Trophoblast cell (in vitro differentiated cells and primary cell): ENCODE data around the gene REEP6.

Experiments
- DNase-seq, 2 donors: peaks; one replicate each; pipeline ENCODE4 v3.0.0-alpha.2; 2016
- H2AFZ ChIP-seq: 2 replicates; pipeline ENCODE4 v1.6.1; 2013; ENCODE audit warnings: low read length, moderate library complexity, mild to moderate bottlenecking; ENCODE audit not compliant: insufficient read depth, poor library complexity
- H2AK5ac ChIP-seq: 2 replicates; pipeline ENCODE4 v1.6.1; 2013; ENCODE audit warnings: mild to moderate bottlenecking, low read length
- H2BK120ac ChIP-seq: 2 replicates; pipeline ENCODE4 v1.6.1; 2013; ENCODE audit warnings: low read length, mild to moderate bottlenecking, moderate library complexity; ENCODE audit not compliant: insufficient read depth, poor library complexity
- H2BK12ac ChIP-seq: 2 replicates; pipeline ENCODE4 v1.6.1; 2013; ENCODE audit warnings: mild to moderate bottlenecking, low read length, moderate library complexity
- H2BK5ac ChIP-seq: 2 replicates; pipeline ENCODE4 v1.6.1; 2013; ENCODE audit warnings: low read length, low read depth, moderate library complexity, mild to moderate bottlenecking; ENCODE audit not compliant: poor library complexity
- H3K14ac ChIP-seq: 2 replicates; pipeline ENCODE4 v1.6.1; 2013; ENCODE audit warnings: mild to moderate bottlenecking, low read length
- H3K18ac ChIP-seq: 2 replicates; pipeline ENCODE4 v1.6.1; 2013; ENCODE audit warnings: mild to moderate bottlenecking, low read length
- H3K23ac ChIP-seq: 2 replicates; pipeline ENCODE4 v1.6.1; 2013; ENCODE audit warnings: low read length
- H3K27ac ChIP-seq: 2 replicates; pipeline ENCODE4 v1.5.1; 2013; ENCODE audit warnings: low read depth, mild to moderate bottlenecking, inconsistent platforms, low read length, moderate library complexity
- H3K27me3 ChIP-seq: 2 replicates; pipeline ENCODE4 v1.6.1; 2013; ENCODE audit warnings: inconsistent platforms, mild to moderate bottlenecking, low read length, moderate library complexity; ENCODE audit not compliant: insufficient read depth
- H3K36me3 ChIP-seq, 2 experiments: 1 replicate in 1 of 2; 2 replicates in 1 of 2; pipeline ENCODE4 v1.6.1; 2013; ENCODE audit warnings: low read length in 2 of 2, mild to moderate bottlenecking in 2 of 2, moderate library complexity in 1 of 2; ENCODE audit not compliant: insufficient read depth in 2 of 2, control insufficient read depth in 1 of 2
- H3K4ac ChIP-seq: 2 replicates; pipeline ENCODE4 v1.6.1; 2013; ENCODE audit warnings: low read depth, mild to moderate bottlenecking, low read length, moderate library complexity
- H3K4me1 ChIP-seq, 2 experiments: 1 replicate in 1 of 2; 2 replicates in 1 of 2; pipeline ENCODE4 v1.6.1; 2013; ENCODE audit warnings: low read length in 2 of 2, mild to moderate bottlenecking in 2 of 2, moderate library complexity in 1 of 2; ENCODE audit not compliant: insufficient read depth in 2 of 2, control insufficient read depth in 1 of 2
- H3K4me2 ChIP-seq: 2 replicates; pipeline ENCODE4 v1.6.1; 2013; ENCODE audit warnings: inconsistent platforms, mild to moderate bottlenecking, low read length, moderate library complexity
- H3K4me3 ChIP-seq: 2 replicates; pipeline ENCODE4 v1.5.1; 2013; ENCODE audit warnings: mild to moderate bottlenecking, low read depth, low read length, inconsistent platforms
- H3K79me1 ChIP-seq: one replicate; pipeline ENCODE4 v1.6.1; 2013; ENCODE audit warnings: low read length
- H3K79me2 ChIP-seq: 2 replicates; pipeline ENCODE4 v1.6.1; 2013; ENCODE audit warnings: low read length, mild to moderate bottlenecking; ENCODE audit not compliant: control insufficient read depth, insufficient read depth, poor library complexity
- H3K9ac ChIP-seq: 2 replicates; pipeline ENCODE4 v1.6.1; 2013; ENCODE audit warnings: mild to moderate bottlenecking, low read length
- H3K9me3 ChIP-seq: 2 replicates; pipeline ENCODE4 v1.6.1; 2013; ENCODE audit warnings: low read depth, mild to moderate bottlenecking, control low read depth, inconsistent platforms, low read length; ENCODE audit not compliant: insufficient read depth
- H4K12ac ChIP-seq: 2 replicates; pipeline ENCODE4 v1.6.1; 2013; ENCODE audit warnings: low read depth, mild to moderate bottlenecking, low read length, moderate library complexity
- H4K8ac ChIP-seq: 2 replicates; pipeline ENCODE4 v1.6.1; 2013; ENCODE audit warnings: low read depth, mild to moderate bottlenecking, low read length, moderate library complexity
- H4K91ac ChIP-seq: one replicate; pipeline ENCODE4 v1.6.1; 2013; ENCODE audit warnings: low read depth, mild to moderate bottlenecking, low read length, moderate library complexity
- WGBS: extraction: QIAGEN DNeasy Blood & Tissue Kit; methylation state at CpG from one replicate; pipeline ENCODE4 v1.1.7; 2013; ENCODE audit warnings: missing lambda C conversion rate; ENCODE audit not compliant: insufficient read length, insufficient coverage; ENCODE audit errors: extremely low coverage; 5-methylcytosine and 5-hydroxymethylcytosine counted together

REEP6 gene

GRCh38 chr19:1478934-1479707 is 11.9 kb upstream of the REEP6 start, which contains the start of gene C19orf25:
Gene C19orf25, minus strand, starts transcription at chr19:1479215. Its CDS starts 312 bp downstream, at chr19:1478903.
- H2BK120ac ChIP-seq = peak within 1 kb of the TSS; percentile 39
- peak within 1 kb of the TSS; percentile 62 for H2AFZ ChIP-seq
- H3K18ac ChIP-seq = peak within 1 kb of the TSS; percentile 36
- H3K27me3 ChIP-seq = no peaks in the 10 kb centered on the region
- peak within 1 kb of the TSS; percentile 17 for H2AK5ac ChIP-seq
- peaks cover 8% of the 10 kb centered on the region for H3K79me1 ChIP-seq
- peak within 1 kb of the TSS; percentile 19 for H2BK5ac ChIP-seq
- H3K9ac ChIP-seq = peak within 1 kb of the TSS; percentile 55
- DNase-seq = peak; percentile 94 to 96
- peak within 1 kb of the TSS; percentile 68 for H4K91ac ChIP-seq
- peak within 1 kb of the TSS; percentile 97 for H3K4me2 ChIP-seq
- peak within 1 kb of the TSS; percentile 62 for H3K14ac ChIP-seq
- H3K9me3 ChIP-seq = no peaks in the 10 kb centered on the region
- H3K23ac ChIP-seq = no peak within 1 kb of the TSS
- H3K36me3 ChIP-seq = peaks cover 11 to 23% of the 10 kb centered on the region in 2 experiments
- H4K12ac ChIP-seq = peak within 1 kb of the TSS; percentile 45
- WGBS = no CpG with 5 or more reads among the region's 71 CpGs
- peak within 1 kb of the TSS; percentile 82 for H4K8ac ChIP-seq
- H2BK12ac ChIP-seq = no peak within 1 kb of the TSS
- peak within 1 kb of the TSS; percentile 94 for H3K4me3 ChIP-seq
- peaks cover 0 to 4% of the 10 kb centered on the region in 2 experiments for H3K4me1 ChIP-seq
- H3K27ac ChIP-seq = peak within 1 kb of the TSS; percentile 76
- peak within 1 kb of the TSS; percentile 90 for H3K4ac ChIP-seq
- peaks cover 4% of the 10 kb centered on the region for H3K79me2 ChIP-seq

DNA sequence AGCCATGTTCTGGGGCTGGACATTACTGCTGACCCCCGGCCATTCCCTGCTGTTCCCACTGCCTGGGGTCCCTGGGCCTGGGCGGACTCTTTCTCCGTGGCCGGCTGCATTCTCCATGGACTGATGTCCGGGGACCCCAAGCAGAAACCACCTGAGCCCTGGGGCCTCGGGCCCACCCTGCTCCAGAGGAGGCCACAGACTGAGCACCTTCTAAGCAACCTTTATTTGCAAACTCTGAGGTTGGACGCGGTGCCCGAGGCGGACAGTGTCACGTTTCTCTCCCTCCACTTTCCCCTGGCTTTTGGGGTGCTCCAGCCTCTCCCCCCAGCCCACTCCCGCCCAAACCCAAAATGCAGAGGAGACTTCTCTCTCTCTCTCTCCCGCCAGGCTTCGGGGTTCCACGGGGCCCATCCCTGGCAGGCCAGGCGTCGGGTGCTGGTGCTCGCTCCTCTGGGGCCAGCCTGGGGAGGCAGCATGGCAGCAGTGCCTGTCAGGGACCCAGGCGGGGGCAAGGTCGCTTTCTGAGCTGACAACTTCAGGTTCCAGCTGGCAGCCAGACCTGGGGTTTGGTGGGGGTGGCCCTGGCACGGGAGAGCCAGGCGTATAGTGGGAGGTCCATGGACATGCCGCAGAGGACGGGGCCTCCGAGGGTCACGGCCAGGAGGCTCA is 9.6 kb upstream of the REEP6 start:
- no peak overlapping the region for H3K4me3 ChIP-seq
- no CpG with 5 or more reads among the region's 26 CpGs for WGBS
- H3K14ac ChIP-seq = no peak overlapping the region
- no peak overlapping the region for H3K4me2 ChIP-seq
- H3K18ac ChIP-seq = no peak overlapping the region
- no peak overlapping the region for H3K23ac ChIP-seq
- no peak overlapping the region for H4K91ac ChIP-seq
- H2BK5ac ChIP-seq = no peak overlapping the region
- H3K4me1 ChIP-seq = peaks cover 0 to 4% of the 10 kb centered on the region in 2 experiments
- no peak overlapping the region for H3K9ac ChIP-seq
- H3K36me3 ChIP-seq = peaks cover 0 to 4% of the 10 kb centered on the region in 2 experiments
- H3K79me2 ChIP-seq = peaks cover 4% of the 10 kb centered on the region
- H4K12ac ChIP-seq = no peak overlapping the region
- no peak overlapping the region for H4K8ac ChIP-seq
- H3K27me3 ChIP-seq = no peaks in the 10 kb centered on the region
- DNase-seq = no peak
- no peak overlapping the region for H2BK120ac ChIP-seq
- no peak overlapping the region for H3K27ac ChIP-seq
- H2AFZ ChIP-seq = no peak overlapping the region
- H3K9me3 ChIP-seq = no peaks in the 10 kb centered on the region
- H3K4ac ChIP-seq = no peak overlapping the region
- H2AK5ac ChIP-seq = no peak overlapping the region
- no peak overlapping the region for H2BK12ac ChIP-seq
- peaks cover 8% of the 10 kb centered on the region for H3K79me1 ChIP-seq

DNA sequence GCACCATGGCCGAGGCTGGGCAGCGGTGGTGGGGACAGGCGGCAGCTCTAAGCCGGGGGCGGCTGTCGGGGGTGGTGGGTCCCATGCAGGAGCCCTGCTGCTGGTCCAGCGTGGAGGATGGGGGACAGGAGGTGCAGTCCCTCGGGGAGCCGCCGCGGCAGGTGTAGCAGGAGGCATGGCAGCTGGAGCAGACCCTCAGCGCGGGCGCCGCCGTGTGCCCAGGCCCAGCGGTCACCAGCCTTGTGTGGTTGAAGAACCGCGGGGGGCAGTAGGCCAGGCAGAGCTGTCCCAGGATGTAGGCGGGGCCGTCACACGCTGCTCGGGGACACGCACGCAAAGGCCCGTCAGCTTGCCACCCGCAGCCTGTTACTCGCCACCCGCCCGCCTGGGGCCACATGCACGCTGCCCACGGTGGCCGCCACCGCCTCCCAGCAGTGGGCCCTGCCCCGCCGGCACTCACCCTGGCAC is 9.1 kb upstream of the REEP6 start:
- Histone ChIP-seq H3K36me3 (peaks cover 0 to 4% of the 10 kb centered on the region in 2 experiments), H2BK120ac (no peak overlapping the region), H2AK5ac (no peak overlapping the region), H3K27ac (no peak overlapping the region), H3K14ac (no peak overlapping the region), H2AFZ (no peak overlapping the region), H2BK12ac (no peak overlapping the region), H3K79me2 (peaks cover 4% of the 10 kb centered on the region), H3K18ac (no peak overlapping the region), H3K4ac (no peak overlapping the region), H4K12ac (no peak overlapping the region), H3K9ac (no peak overlapping the region), H3K9me3 (peaks cover 4% of the 10 kb centered on the region), H3K27me3 (no peaks in the 10 kb centered on the region), H3K4me2 (no peak overlapping the region), H4K8ac (no peak overlapping the region), H3K4me1 (peaks cover 0 to 4% of the 10 kb centered on the region in 2 experiments), H3K79me1 (peaks cover 8% of the 10 kb centered on the region), H3K4me3 (no peak overlapping the region), H3K23ac (no peak overlapping the region), H4K91ac (no peak overlapping the region), H2BK5ac (no peak overlapping the region)
- DNase-seq = no peak
- WGBS = no CpG with 5 or more reads among the region's 36 CpGs

DNA sequence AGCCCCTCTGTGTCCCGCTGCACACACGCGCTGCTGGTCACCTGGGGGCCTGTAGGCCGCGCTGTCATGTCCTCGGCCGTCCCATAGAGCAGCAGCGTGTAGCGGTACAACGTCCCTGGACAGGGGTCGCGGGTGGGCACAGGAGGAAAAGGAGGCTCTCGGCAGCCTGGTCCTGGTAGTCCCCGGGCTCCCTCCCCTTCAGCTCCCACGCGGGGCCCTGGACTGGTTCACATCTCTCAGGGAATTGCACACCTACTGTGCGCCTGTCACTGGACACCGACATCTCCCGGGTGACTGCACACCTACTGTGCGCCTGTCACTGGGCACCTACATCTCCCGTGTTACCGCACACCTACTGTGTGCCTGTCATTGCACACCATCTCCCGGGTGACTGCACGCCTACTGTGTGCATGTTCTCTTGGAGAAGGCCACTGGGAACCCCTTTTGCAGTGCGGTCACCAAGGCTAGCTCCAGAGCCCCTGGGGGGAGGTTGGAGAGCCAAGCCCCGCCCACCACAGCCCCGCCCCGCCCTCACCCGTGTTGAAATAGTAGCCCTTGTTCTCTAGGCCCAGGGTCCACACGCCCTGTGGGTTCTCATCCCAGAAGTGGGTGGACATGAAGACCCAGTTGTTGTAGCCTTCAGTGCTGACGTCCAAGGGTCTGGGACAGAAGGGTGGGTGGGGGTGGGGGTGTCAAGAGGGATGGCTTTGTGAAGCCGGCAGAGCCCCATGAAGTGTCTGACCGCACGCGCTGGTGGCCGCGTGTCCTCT is 8.4 kb upstream of the REEP6 start:
- Histone ChIP-seq H3K4me2 (no peak overlapping the region), H3K23ac (no peak overlapping the region), H3K4me1 (peaks cover 0 to 3% of the 10 kb centered on the region in 2 experiments), H3K4ac (no peak overlapping the region), H3K4me3 (no peak overlapping the region), H2BK120ac (no peak overlapping the region), H2AK5ac (no peak overlapping the region), H3K79me1 (peaks cover 8% of the 10 kb centered on the region), H2BK5ac (no peak overlapping the region), H2AFZ (no peak overlapping the region), H3K27ac (no peak overlapping the region), H2BK12ac (no peak overlapping the region), H3K36me3 (no peaks in the 10 kb centered on the region), H4K91ac (no peak overlapping the region), H3K18ac (no peak overlapping the region), H3K14ac (no peak overlapping the region), H4K8ac (no peak overlapping the region), H3K9me3 (peaks cover 4% of the 10 kb centered on the region), H3K79me2 (peaks cover 4% of the 10 kb centered on the region), H3K27me3 (no peaks in the 10 kb centered on the region), H3K9ac (no peak overlapping the region), H4K12ac (no peak overlapping the region)
- no CpG with 5 or more reads among the region's 37 CpGs for WGBS
- DNase-seq = no peak
